Astrocyte of the cerebellum (primary cell): ENCODE measurements around the gene HIVEP3.

Source experiments
- DNase-seq: peaks from one replicate; pipeline ENCODE4 v3.0.0-alpha.2; 2011; ENCODE audit warnings: low read depth
- H3K4me3 ChIP-seq: 2 replicates; pipeline ENCODE4 v1.5.1; 2011; ENCODE audit warnings: mild to moderate bottlenecking, low read depth, low read length, moderate library complexity
- in situ Hi-C: cut with HindIII; loops from 2 replicates; pipeline ENCODE4 v1.10.0; 2017; ENCODE audit warnings: low sequenced_read_pairs
- TF ChIP-seq, protein P1 (sequence below): IDR thresholded peaks from 2 replicates; pipeline ENCODE4 v1.5.1; 2012; ENCODE audit warnings: low read length, low read depth, moderate library complexity, mild to moderate bottlenecking; ENCODE audit errors: missing control alignments

Gene HIVEP3

DNA sequence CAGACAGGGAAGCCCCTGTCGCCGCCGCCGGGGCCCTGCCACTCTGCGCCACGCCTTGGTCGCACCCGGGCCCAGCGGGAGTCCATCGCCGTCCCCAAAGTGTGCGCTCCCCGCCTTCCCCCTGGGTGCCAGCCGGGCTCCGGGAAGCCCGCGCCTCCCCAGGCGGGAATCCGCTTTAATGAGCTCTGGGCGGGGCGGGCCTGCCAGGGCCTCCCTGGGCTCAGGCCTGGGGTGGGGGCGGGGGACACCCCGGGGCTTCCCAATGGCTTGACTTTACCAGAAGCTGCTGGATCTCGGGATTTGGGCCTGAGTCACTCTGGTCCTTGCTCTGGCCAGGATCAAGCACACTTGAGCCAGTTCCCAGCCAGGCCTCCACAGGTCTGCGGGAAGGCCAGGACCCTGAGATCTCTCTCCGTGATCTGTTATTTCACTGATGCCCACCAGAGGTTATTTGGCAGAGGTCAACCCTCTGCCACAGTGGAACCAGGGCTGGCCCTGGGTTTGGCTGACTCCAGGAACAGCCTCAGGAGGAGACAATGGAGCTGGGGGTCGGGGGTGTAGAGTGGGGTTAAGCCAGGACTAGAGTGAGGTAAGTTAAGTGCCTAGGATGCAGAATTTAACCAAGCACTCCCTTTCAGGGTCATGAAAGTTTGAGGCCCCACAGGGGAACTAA is 255.8 kb downstream of the HIVEP3 start:
- in situ Hi-C loops, result no loop called here

DNA sequence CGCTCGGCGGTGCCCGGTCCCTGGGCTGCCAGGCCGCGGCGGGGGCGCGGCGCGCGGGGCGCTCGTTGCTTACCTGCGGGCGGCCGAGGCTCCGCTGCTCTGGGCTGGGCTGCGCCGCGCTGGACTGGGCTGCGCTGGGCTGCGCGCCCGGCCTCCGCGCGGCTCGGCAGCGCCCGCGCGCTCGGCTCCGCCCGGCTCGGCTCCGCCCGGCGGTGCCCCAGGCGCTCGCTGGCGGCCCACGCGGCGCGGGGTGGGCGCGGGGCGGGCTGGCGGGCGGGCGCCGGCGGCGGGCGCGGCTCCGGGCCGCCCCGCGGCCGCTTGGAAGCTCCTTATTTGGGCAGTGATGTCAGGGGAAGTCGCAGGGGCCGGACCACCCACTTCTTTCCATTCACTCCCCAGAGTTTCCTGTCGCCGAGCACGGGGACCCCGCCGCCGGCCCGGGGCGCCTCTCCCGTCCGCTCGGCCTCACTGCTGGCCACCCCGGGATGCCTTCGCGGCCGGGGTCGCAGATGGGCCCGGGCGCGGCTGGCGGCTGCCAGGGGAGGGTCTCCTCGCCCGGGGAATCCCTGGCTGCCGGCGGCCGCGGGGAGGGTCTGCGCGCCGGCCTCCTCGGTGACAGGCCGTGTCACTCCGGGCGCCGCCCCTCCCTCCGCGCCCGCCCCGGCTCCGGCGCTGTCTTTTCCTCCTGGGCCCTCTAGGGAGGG is 256.5 kb downstream of the HIVEP3 start:
- TF ChIP-seq, protein P1, sequence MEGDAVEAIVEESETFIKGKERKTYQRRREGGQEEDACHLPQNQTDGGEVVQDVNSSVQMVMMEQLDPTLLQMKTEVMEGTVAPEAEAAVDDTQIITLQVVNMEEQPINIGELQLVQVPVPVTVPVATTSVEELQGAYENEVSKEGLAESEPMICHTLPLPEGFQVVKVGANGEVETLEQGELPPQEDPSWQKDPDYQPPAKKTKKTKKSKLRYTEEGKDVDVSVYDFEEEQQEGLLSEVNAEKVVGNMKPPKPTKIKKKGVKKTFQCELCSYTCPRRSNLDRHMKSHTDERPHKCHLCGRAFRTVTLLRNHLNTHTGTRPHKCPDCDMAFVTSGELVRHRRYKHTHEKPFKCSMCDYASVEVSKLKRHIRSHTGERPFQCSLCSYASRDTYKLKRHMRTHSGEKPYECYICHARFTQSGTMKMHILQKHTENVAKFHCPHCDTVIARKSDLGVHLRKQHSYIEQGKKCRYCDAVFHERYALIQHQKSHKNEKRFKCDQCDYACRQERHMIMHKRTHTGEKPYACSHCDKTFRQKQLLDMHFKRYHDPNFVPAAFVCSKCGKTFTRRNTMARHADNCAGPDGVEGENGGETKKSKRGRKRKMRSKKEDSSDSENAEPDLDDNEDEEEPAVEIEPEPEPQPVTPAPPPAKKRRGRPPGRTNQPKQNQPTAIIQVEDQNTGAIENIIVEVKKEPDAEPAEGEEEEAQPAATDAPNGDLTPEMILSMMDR, result no peak
- in situ Hi-C loops, result no loop called here
- DNase-seq, result no peak
- peak overlapping the region; percentile 52 for H3K4me3 ChIP-seq

More for the DNA sequence above, 255.8 kb downstream of the HIVEP3 start:
- peak overlapping the region; percentile 47 for H3K4me3 ChIP-seq
- TF ChIP-seq, protein P1, result no peak
- no peak for DNase-seq

DNA sequence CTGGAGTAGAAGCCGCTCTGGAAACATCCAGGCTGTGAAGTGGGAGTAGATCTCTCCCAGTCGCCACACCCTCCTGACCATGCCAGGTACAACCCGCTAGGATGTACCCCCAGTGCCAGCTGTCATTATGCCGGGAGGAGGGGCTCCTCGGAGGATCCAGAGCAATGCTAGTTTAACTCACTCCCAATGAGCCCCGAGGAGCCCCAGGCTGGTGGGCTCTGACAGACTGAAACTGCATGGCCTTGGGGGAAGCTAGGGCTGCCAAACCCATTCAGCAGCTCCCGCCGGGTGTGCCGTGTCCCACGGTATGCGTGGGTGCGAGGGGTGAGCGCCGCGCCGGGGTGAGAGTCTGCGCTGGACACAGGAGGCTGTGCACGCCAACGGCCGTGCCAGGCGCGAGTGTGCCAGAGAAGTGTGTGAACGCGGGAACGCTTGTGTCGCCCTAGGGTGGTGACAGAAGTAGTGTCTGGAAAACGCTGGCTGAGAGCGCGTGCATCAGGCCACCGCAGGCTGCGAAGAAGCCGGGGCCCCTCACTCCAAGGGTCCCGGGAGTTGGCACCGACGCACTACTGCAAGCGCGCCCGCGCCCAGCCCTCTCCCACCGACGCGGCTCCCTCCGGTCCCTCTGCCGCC is 257.2 kb downstream of the HIVEP3 start:
- DNase-seq, result no peak
- in situ Hi-C loops, result no loop called here
- TF ChIP-seq, protein P1, result no peak
- H3K4me3 ChIP-seq, result peak overlapping the region; percentile 52

DNA sequence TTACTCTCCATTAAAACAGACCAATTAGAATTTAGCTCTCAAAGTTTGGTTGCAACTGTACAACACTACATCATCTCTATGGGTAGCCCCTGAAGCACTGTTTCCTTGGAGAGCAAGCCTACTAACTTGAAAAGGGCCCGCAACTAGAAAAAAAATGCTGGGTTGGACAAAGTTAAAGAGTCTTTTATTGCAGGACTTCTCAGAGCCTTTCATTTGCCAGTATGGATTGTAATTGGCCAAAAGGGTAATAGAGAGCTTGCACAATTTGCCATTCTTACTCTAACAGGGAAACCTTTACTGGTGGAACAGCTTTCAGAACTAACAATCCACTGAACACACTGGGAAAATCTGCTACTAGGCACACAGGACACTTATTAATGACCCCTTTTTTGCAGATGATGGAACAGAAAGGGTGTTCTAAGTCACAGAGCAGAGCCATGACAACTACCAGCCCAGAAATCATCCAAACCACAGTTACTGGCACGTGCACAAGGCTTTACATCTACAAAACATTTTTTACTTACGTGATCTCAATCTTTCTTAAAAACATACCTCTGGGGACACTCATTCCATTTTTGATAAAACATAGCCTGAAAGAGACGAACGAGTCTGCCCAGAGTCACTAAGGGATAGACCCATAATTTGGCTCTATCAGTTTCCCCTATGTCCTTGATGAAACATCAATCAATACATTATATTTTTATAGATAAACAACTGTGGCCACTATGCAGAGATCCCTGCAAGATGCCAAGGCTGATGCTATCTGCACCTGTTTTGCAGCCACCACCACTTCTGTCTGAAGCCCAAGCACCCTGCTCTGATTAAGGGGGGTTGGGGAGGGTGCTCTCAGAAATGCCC is 257.9 kb downstream of the HIVEP3 start:
- no peak for DNase-seq
- TF ChIP-seq, protein P1, result no peak
- H3K4me3 ChIP-seq, result peak overlapping the region; percentile 52
- in situ Hi-C loops, result no loop called here

DNA sequence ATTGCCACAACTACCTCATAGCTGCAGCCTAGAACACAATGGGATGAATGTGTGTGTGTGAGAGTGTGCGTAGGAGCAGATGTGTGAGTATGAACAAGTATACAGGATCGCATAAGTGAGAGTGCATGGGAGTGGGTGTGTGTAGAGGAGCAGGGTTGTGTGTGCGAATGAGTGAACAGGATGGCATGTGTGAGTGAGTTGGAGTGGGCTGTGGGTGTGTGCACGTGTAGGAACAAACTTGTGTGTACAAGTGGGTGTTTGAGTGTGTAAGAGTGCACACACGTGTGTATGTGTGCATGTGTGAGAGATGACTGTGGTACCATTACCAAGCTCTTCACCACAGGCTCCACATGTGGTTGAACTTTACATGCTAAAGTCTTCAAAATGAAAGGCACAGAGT is 258.8 kb downstream of the HIVEP3 start:
- TF ChIP-seq, protein P1, result no peak
- H3K4me3 ChIP-seq, result no peak overlapping the region
- in situ Hi-C loops, result no loop called here
- no peak for DNase-seq

DNA sequence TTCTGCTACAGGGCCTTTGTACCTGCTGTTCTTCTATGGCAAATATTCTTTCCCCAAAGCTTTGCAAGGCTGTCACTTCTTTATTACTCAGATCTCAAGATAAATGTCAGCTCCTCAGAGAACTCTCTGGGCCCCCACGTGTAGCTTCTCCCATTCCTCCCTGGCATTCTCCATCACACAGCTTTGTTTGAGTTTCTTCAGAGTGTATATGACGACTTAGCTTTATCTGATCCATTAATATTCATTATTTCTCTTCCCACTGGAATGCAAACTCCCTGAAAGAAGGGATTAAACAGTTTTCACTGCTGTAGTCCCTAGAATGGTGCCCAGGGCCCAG is 259.6 kb downstream of the HIVEP3 start:
- in situ Hi-C loops, result no loop called here
- TF ChIP-seq, protein P1, result no peak
- no peak overlapping the region for H3K4me3 ChIP-seq
- DNase-seq, result no peak
